Head of caudate nucleus (tissue), 42 donors: ENCODE data around the gene CENPW.
A peak's percentile ranks its signal among the peaks of the same experiment; 100 is the strongest.

ENCODE experiments used
- DNase-seq, 42 donors: peaks; one replicate each; pipeline versions ENCODE4 v3.0.0 to v3.0.0-alpha.2; 2020 to 2021; ENCODE audit warnings: mixed read lengths in 7 of 42
- intact Hi-C: fragments of 100-400 bp; cut with DNase I; formaldehyde crosslinking; loops from one replicate; pipeline ENCODE4 v1.15.0; 2022

The CENPW gene

GRCh38 chr6:126339796-126340609 lies at the start of gene CENPW:
TSS of gene CENPW (plus strand) at chr6:126340115. CDS start at chr6:126340274, 159 bp downstream.
- peak; percentile 69 to 95 (median 88) for DNase-seq
- intact Hi-C loops: no loop called here

- intact Hi-C loops: no loop called here
These were observed 45.9 kb upstream of the CENPW start for GRCh38 chr6:126293891-126294524.

GRCh38 chr6:126300126-126300525 lies 39.8 kb upstream of the CENPW start:
- intact Hi-C loops: no loop called here
- DNase-seq: no peak

More at GRCh38 chr6:126293891-126294524, 45.9 kb upstream of the CENPW start:
- no peak for DNase-seq

- no peak for DNase-seq
- intact Hi-C loops: no loop called here
These were observed 39.2 kb upstream of the CENPW start for GRCh38 chr6:126300735-126301134.

GRCh38 chr6:126302191-126302590 lies 37.7 kb upstream of the CENPW start:
- no peak for DNase-seq
- intact Hi-C loops: no loop called here

GRCh38 chr6:126307849-126308248 lies 32.1 kb upstream of the CENPW start:
- intact Hi-C loops: no loop called here
- peak; percentile 15 to 87 (median 60) for DNase-seq

GRCh38 chr6:126308362-126308761 lies 31.6 kb upstream of the CENPW start:
- intact Hi-C loops: no loop called here
- DNase-seq: no peak

GRCh38 chr6:126312013-126312665 lies 27.8 kb upstream of the CENPW start:
- intact Hi-C loops: no loop called here
- DNase-seq: no peak

GRCh38 chr6:126313941-126314340 lies 26.0 kb upstream of the CENPW start:
- intact Hi-C loops: no loop called here
- no peak for DNase-seq

- DNase-seq: no peak
- intact Hi-C loops: no loop called here
These were observed 21.1 kb upstream of the CENPW start for GRCh38 chr6:126318797-126319196.

GRCh38 chr6:126333729-126334128 lies 6.2 kb upstream of the CENPW start:
- intact Hi-C loops: no loop called here
- DNase-seq: no peak

- intact Hi-C loops: no loop called here
- no peak for DNase-seq
These were observed 4.7 kb upstream of the CENPW start for GRCh38 chr6:126335210-126335609.

- intact Hi-C loops: no loop called here
- DNase-seq: peak in 2 of 42 donors; percentile 3 to 20
These were observed 2.6 kb upstream of the CENPW start for GRCh38 chr6:126337323-126337722.

GRCh38 chr6:126341126-126341525 lies 1.2 kb downstream of the CENPW start:
- intact Hi-C loops: no loop called here
- no peak for DNase-seq

- DNase-seq: no peak
- intact Hi-C loops: no loop called here
These were observed 4.3 kb downstream of the CENPW start for GRCh38 chr6:126344181-126344580.

GRCh38 chr6:126351960-126352359 lies 12.0 kb downstream of the CENPW start:
- intact Hi-C loops: no loop called here

GRCh38 chr6:126352514-126352913 lies 12.6 kb downstream of the CENPW start:
- intact Hi-C loops: no loop called here
- no peak for DNase-seq

More at GRCh38 chr6:126351960-126352359, 12.0 kb downstream of the CENPW start:
- DNase-seq: no peak

- intact Hi-C loops: no loop called here
These were observed 16.6 kb downstream of the CENPW start for GRCh38 chr6:126356526-126356925.

GRCh38 chr6:126359936-126360537 lies 20.1 kb downstream of the CENPW start:
- intact Hi-C loops: no loop called here
- no peak for DNase-seq

More at GRCh38 chr6:126356526-126356925, 16.6 kb downstream of the CENPW start:
- DNase-seq: no peak
